ENCODE results near the gene ARSG.

DNA sequence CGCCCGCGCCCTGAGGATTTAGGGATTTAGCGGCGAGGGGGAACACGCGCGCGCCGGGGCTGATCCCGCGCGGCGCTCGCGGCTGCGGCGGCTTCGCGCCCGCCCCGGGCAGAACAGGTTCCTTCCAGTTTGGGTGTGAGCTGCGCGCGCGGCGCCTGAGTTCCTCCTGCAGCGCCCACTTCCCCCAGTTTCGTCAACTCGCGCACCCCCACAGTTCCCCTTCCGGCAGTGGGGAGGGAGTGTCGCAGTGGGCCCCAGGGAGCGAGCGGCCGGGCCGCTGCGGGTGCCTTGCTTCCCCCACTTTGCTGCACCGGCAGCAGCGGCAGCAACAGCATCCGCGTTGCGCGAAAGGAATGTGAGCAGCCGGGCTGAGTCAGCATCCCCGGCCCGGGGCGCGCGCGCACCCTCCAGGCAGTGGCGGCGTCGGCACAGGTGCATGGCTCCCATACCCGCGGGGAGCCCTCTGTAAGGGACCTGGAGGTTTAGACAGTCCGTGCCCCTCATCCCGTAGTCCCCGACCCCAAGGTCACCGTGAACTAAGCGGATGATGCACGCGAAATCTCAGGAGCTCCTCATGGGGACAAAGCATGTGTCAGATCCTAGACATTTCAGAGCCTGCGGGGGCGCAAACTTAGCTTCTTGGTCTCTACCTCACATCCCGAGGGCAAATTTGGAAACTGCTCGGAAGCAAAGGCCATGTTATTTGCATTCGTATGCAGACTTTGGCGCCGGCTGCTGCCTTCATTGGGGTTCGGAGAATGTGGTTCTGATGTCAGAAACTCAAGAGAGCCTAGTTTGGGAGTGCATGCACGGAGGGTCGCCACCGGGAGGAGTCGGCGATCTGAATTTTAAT lies 767 bp downstream of the ARSG start:
- TF ChIP-seq, protein P1, sequence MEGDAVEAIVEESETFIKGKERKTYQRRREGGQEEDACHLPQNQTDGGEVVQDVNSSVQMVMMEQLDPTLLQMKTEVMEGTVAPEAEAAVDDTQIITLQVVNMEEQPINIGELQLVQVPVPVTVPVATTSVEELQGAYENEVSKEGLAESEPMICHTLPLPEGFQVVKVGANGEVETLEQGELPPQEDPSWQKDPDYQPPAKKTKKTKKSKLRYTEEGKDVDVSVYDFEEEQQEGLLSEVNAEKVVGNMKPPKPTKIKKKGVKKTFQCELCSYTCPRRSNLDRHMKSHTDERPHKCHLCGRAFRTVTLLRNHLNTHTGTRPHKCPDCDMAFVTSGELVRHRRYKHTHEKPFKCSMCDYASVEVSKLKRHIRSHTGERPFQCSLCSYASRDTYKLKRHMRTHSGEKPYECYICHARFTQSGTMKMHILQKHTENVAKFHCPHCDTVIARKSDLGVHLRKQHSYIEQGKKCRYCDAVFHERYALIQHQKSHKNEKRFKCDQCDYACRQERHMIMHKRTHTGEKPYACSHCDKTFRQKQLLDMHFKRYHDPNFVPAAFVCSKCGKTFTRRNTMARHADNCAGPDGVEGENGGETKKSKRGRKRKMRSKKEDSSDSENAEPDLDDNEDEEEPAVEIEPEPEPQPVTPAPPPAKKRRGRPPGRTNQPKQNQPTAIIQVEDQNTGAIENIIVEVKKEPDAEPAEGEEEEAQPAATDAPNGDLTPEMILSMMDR (IDR thresholded peaks at IDR 0.05): no peak
- no peak for TF ChIP-seq EP300 (IDR thresholded peaks at IDR 0.05)

Measured in gastroesophageal sphincter (tissue), 3 donors.